Measurements from ENCODE around the gene AAMP.

- TF ChIP-seq, protein P1, sequence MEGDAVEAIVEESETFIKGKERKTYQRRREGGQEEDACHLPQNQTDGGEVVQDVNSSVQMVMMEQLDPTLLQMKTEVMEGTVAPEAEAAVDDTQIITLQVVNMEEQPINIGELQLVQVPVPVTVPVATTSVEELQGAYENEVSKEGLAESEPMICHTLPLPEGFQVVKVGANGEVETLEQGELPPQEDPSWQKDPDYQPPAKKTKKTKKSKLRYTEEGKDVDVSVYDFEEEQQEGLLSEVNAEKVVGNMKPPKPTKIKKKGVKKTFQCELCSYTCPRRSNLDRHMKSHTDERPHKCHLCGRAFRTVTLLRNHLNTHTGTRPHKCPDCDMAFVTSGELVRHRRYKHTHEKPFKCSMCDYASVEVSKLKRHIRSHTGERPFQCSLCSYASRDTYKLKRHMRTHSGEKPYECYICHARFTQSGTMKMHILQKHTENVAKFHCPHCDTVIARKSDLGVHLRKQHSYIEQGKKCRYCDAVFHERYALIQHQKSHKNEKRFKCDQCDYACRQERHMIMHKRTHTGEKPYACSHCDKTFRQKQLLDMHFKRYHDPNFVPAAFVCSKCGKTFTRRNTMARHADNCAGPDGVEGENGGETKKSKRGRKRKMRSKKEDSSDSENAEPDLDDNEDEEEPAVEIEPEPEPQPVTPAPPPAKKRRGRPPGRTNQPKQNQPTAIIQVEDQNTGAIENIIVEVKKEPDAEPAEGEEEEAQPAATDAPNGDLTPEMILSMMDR (IDR thresholded peaks at IDR 0.05), result no peak
- TF ChIP-seq POLR2A (IDR thresholded peaks at IDR 0.05), result no peak
Observed at GRCh38 chr2:218305383-218305782, 35.4 kb upstream of the AAMP start.

Measured in testis (tissue), 2 donors.